ENCODE measurements around the gene MSL3B.
"Not testable (repeated sequence)": the region's sequence is repeated elsewhere in the genome, so short reads cannot be mapped to it uniquely, and the experiment has no call there.

Gene MSL3B

GRCh38 chr2:233867993-233868532, at the start of gene MSL3B:
Gene MSL3B (minus strand): TSS chr2:233868386.
- ChIA-PET POLR2A (no interaction called here), CTCF (interaction anchor here (2.6 kb wide), 1 partner anchor 11 kb away, joined by 16 read pairs; no protein-coding TSS in a partner anchor)
- Mint-ChIP-seq H3K27me3 (peaks cover 20% of the 10 kb centered on the region), H3K4me1 (ENCODE audit: low read depth) (peaks cover 4% of the 10 kb centered on the region), H3K9me3 (peaks cover 21% of the 10 kb centered on the region), H3K27ac (peak within 1 kb of the TSS; percentile 60), H3K36me3 (peaks cover 12% of the 10 kb centered on the region), H3K4me3 (peak within 1 kb of the TSS; percentile 87)
- intact Hi-C loops (cut with micrococcal nuclease): loop anchor here (1.0 kb wide), 1 partner anchor 14 kb away; the partner anchor contains the start of gene HJURP
- DNase-seq: peak; percentile 61

GRCh38 chr2:233917116-233917515, 48.9 kb upstream of the MSL3B start, which contains the start of gene TRPM8:
Gene TRPM8 (plus strand): TSS chr2:233917373. CDS start chr2:233926538, 9,165 bp downstream.
- POLR2A ChIA-PET: no interaction called here
- Mint-ChIP-seq H3K9me3 (no peaks in the 10 kb centered on the region), H3K4me3 (no peak within 1 kb of the TSS), H3K27ac (no peak within 1 kb of the TSS), H3K36me3 (no peaks in the 10 kb centered on the region), H3K27me3 (peaks cover 16% of the 10 kb centered on the region), H3K4me1 (ENCODE audit: low read depth) (peaks cover 6% of the 10 kb centered on the region)
- CTCF ChIA-PET: no interaction called here
- intact Hi-C loops (cut with micrococcal nuclease): no loop called here
- no peak for DNase-seq

GRCh38 chr2:233915128-233915527, 46.9 kb upstream of the MSL3B start:
- intact Hi-C loops (cut with micrococcal nuclease): no loop called here
- no peak overlapping the region for H3K27ac Mint-ChIP-seq

GRCh38 chr2:233912691-233913423, 44.7 kb upstream of the MSL3B start:
- Mint-ChIP-seq H3K9me3 (no peaks in the 10 kb centered on the region), H3K4me3 (no peak overlapping the region), H3K36me3 (no peaks in the 10 kb centered on the region), H3K4me1 (ENCODE audit: low read depth) (no peaks in the 10 kb centered on the region), H3K27ac (no peak overlapping the region), H3K27me3 (peaks cover 9% of the 10 kb centered on the region)
- DNase-seq: peak; percentile 37
- ChIA-PET CTCF (no interaction called here), POLR2A (no interaction called here)
- intact Hi-C loops (cut with micrococcal nuclease): no loop called here

More at GRCh38 chr2:233915128-233915527, 46.9 kb upstream of the MSL3B start:
- H3K4me3 Mint-ChIP-seq: no peak overlapping the region
- CTCF ChIA-PET: interaction anchor here (0.7 to 1.1 kb wide), 2 partner anchors 17 to 58 kb away, joined by 4 to 5 read pairs; no protein-coding TSS in a partner anchor
- H3K36me3 Mint-ChIP-seq: no peaks in the 10 kb centered on the region
- peaks cover 16% of the 10 kb centered on the region for H3K27me3 Mint-ChIP-seq
- POLR2A ChIA-PET: interaction anchor here (0.6 kb wide), 2 partner anchors 14 to 550 kb away, joined by 3 read pairs; no protein-coding TSS in a partner anchor
- H3K9me3 Mint-ChIP-seq: no peaks in the 10 kb centered on the region
- no peak for DNase-seq
- peaks cover 5% of the 10 kb centered on the region for H3K4me1 Mint-ChIP-seq (ENCODE audit: low read depth)

- Mint-ChIP-seq H3K4me3 (no peak overlapping the region), H3K4me1 (ENCODE audit: low read depth) (no peaks in the 10 kb centered on the region), H3K36me3 (no peaks in the 10 kb centered on the region), H3K27me3 (peaks cover 18% of the 10 kb centered on the region), H3K27ac (no peak overlapping the region), H3K9me3 (no peaks in the 10 kb centered on the region)
- ChIA-PET POLR2A (no interaction called here), CTCF (no interaction called here)
- DNase-seq: no peak
- intact Hi-C loops (cut with micrococcal nuclease): no loop called here
Measured at GRCh38 chr2:233907627-233908026, 39.4 kb upstream of the MSL3B start.

- ChIA-PET CTCF (no interaction called here), POLR2A (no interaction called here)
- Mint-ChIP-seq H3K27ac (no peak overlapping the region), H3K27me3 (peaks cover 18% of the 10 kb centered on the region), H3K4me1 (ENCODE audit: low read depth) (no peaks in the 10 kb centered on the region), H3K9me3 (no peaks in the 10 kb centered on the region), H3K36me3 (no peaks in the 10 kb centered on the region), H3K4me3 (no peak overlapping the region)
- intact Hi-C loops (cut with micrococcal nuclease): no loop called here
- no peak for DNase-seq
Measured at GRCh38 chr2:233905945-233906344, 37.8 kb upstream of the MSL3B start.

- no peak for DNase-seq
- Mint-ChIP-seq H3K27me3 (peaks cover 12% of the 10 kb centered on the region), H3K36me3 (no peaks in the 10 kb centered on the region), H3K4me1 (ENCODE audit: low read depth) (peaks cover 15% of the 10 kb centered on the region), H3K9me3 (no peaks in the 10 kb centered on the region), H3K4me3 (no peak overlapping the region), H3K27ac (no peak overlapping the region)
- ChIA-PET CTCF (no interaction called here), POLR2A (no interaction called here)
- intact Hi-C loops (cut with micrococcal nuclease): no loop called here
Measured at GRCh38 chr2:233901884-233902283, 33.7 kb upstream of the MSL3B start.

- Mint-ChIP-seq H3K4me1 (ENCODE audit: low read depth) (peaks cover 15% of the 10 kb centered on the region), H3K36me3 (no peaks in the 10 kb centered on the region), H3K27me3 (peaks cover 11% of the 10 kb centered on the region), H3K4me3 (no peak overlapping the region), H3K9me3 (no peaks in the 10 kb centered on the region), H3K27ac (no peak overlapping the region)
- intact Hi-C loops (cut with micrococcal nuclease): no loop called here
- no peak for DNase-seq
- CTCF ChIA-PET: no interaction called here
- POLR2A ChIA-PET: interaction anchor here (0.6 kb wide), 1 partner anchor 14 kb away, joined by 3 read pairs; no protein-coding TSS in a partner anchor
Measured at GRCh38 chr2:233901367-233901766, 33.2 kb upstream of the MSL3B start.

- H3K27ac Mint-ChIP-seq; POLR2A ChIA-PET; CTCF ChIA-PET; H3K27me3 Mint-ChIP-seq; H3K36me3 Mint-ChIP-seq; H3K4me3 Mint-ChIP-seq; intact Hi-C loops (cut with micrococcal nuclease); H3K9me3 Mint-ChIP-seq; DNase-seq: not testable (repeated sequence)
- peaks cover 15% of the 10 kb centered on the region for H3K4me1 Mint-ChIP-seq (ENCODE audit: low read depth)
Measured at GRCh38 chr2:233896253-233896652, 28.1 kb upstream of the MSL3B start.

GRCh38 chr2:233892793-233893192, 24.6 kb upstream of the MSL3B start:
- Mint-ChIP-seq H3K27me3 (peaks cover 16% of the 10 kb centered on the region), H3K9me3 (no peaks in the 10 kb centered on the region), H3K27ac (no peak overlapping the region), H3K4me1 (ENCODE audit: low read depth) (no peaks in the 10 kb centered on the region), H3K36me3 (no peaks in the 10 kb centered on the region), H3K4me3 (no peak overlapping the region)
- intact Hi-C loops (cut with micrococcal nuclease): no loop called here
- no peak for DNase-seq
- ChIA-PET POLR2A (no interaction called here), CTCF (interaction anchor here (1.3 kb wide), 1 partner anchor 36 kb away, joined by 4 read pairs; no protein-coding TSS in a partner anchor)

GRCh38 chr2:233882353-233882752, 14.2 kb upstream of the MSL3B start:
- H3K4me1 Mint-ChIP-seq (ENCODE audit: low read depth): no peaks in the 10 kb centered on the region
- H3K27me3 Mint-ChIP-seq: peaks cover 23% of the 10 kb centered on the region
- H3K4me3 Mint-ChIP-seq: no peak overlapping the region
- H3K9me3 Mint-ChIP-seq: peaks cover 24% of the 10 kb centered on the region
- CTCF ChIA-PET: no interaction called here
- POLR2A ChIA-PET: no interaction called here
- DNase-seq: no peak
- peaks cover 5% of the 10 kb centered on the region for H3K36me3 Mint-ChIP-seq
- no peak overlapping the region for H3K27ac Mint-ChIP-seq
- intact Hi-C loops (cut with micrococcal nuclease): no loop called here

GRCh38 chr2:233872125-233872524, 3.9 kb upstream of the MSL3B start:
- DNase-seq; intact Hi-C loops (cut with micrococcal nuclease); POLR2A ChIA-PET; H3K4me1 Mint-ChIP-seq (ENCODE audit: low read depth); H3K27ac Mint-ChIP-seq; H3K4me3 Mint-ChIP-seq; H3K36me3 Mint-ChIP-seq: not testable (repeated sequence)
- Mint-ChIP-seq H3K9me3 (peaks cover 17% of the 10 kb centered on the region), H3K27me3 (peaks cover 35% of the 10 kb centered on the region)
- CTCF ChIA-PET: interaction anchor here (2.3 kb wide), 1 partner anchor 15 kb away, joined by 6 read pairs; no protein-coding TSS in a partner anchor
